DMS 273 (cell line): ENCODE data around the gene PCP2.
"Not testable (repeated sequence)": the region's sequence is repeated elsewhere in the genome, so short reads cannot be mapped to it uniquely, and the experiment has no call there.

Experiments used
- DNase-seq: peaks from one replicate; lab custom pipeline; 2025; ENCODE audit not compliant: unreplicated experiment; lab: John Stamatoyannopoulos, UW

The PCP2 gene

GRCh38 chr19:7661744-7662538 is 28.4 kb upstream of the PCP2 start:
- DNase-seq = no peak

- DNase-seq = peak; percentile 65
Observed at GRCh38 chr19:7658219-7658686, 24.7 kb upstream of the PCP2 start.

GRCh38 chr19:7657131-7657751 is 23.7 kb upstream of the PCP2 start:
- no peak for DNase-seq

GRCh38 chr19:7655581-7655980 is 22.1 kb upstream of the PCP2 start:
- DNase-seq = no peak

DNA sequence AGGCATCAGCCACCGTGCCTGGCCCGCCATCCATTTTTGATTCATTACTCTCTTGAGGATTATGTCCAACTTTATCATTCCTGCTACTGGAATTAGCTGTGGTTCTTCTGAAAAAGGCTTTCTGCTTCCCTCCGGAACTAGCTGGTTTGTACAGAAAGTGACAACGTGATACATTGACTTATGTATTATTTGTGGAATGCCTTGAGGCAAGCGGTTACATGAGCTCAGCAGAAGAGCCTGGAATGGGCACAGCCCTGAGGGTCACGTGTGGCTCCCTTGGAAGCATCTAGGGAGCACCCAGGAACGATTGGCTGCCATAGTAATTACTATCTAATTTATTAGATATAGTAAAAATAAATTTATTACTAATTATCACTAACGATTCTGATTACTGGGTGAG is 20.9 kb upstream of the PCP2 start:
- no peak for DNase-seq

DNA sequence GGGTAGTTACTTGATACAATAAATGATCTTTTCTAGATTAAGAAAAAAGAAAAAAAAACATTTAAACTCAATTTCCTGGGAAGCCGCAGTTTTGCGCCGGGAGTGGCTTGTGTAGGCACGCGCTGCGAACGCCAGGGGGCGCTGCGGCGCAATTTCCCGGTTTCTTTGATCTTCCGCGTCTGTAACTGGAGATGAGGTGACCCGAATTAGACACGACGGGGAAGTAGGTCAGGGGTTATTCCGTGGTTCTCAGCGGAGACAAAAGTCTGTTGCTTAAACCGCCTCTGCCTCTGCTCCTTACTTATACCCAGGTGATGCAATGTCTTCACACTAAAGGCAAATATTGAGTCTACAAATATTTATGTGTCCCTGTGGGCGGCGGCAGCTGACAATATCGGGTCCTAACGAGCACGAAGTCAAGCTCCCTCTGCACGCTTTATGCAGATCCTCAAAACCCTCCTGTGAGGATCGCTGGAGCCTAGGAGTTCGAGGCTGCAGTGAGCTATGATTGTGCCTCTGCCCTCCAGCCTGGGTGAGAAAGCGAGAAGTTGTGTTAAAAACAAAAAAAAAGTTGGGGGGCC is 18.6 kb upstream of the PCP2 start:
- peak; percentile 92 for DNase-seq

- no peak for DNase-seq
Observed at GRCh38 chr19:7650148-7650547, 16.6 kb upstream of the PCP2 start.

GRCh38 chr19:7648265-7649014 is 14.9 kb upstream of the PCP2 start:
- DNase-seq = no peak

DNA sequence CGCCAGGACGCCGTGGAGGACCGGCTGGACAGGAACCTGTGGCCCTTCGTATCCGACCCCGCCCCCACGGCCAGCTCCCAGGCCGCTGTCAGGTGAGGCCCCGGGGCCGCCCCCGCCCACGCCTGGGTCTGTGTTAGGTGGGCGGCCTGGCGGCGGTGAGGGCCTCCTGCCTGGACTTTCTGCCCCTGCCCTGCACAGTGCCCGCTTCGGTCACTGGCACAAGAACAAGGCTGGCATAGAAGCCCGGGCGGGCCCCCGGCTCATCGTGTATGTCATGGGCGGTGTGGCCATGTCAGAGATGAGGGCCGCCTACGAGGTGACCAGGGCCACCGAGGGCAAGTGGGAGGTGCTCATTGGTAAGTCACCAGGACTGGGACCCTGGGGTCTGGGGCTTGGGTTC is 13.6 kb upstream of the PCP2 start:
- DNase-seq = no peak

- no peak for DNase-seq
Observed at GRCh38 chr19:7646426-7646700, 12.8 kb upstream of the PCP2 start.

- no peak for DNase-seq
Observed at GRCh38 chr19:7645656-7646425, 12.3 kb upstream of the PCP2 start.

DNA sequence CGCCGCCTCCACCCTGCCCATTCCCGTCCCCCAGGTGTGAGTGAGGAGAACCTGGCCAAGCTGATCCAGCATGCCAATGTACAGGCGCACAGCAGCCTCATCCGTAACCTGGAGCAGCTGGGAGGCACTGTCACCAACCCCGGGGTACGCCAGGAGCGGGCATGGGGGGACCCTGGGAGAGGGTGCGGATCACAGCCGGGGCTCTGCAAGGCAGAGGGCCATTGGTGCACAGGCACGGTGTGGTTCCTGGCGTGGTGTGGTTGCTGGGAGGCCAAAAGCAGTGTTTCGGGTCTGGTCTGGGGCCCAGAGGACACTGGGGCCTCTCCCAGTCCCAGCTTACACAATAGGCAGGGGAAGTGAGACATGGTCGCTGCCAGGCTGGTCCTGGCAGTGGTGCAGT is 11.6 kb upstream of the PCP2 start:
- DNase-seq = no peak

DNA sequence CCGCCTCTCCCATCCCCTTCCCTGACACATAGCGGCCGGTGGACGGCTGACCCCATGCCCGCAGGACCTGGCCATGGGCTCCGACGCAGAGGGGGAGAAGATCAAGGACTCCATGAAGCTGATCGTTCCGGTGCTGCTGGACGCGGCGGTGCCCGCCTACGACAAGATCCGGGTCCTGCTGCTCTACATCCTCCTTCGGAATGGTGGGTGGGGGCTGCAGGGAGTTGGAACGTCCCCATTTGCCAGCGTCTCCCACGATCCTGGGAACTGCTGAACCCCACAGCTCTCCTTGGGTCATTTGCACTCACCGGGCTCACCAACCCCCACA is 11.0 kb upstream of the PCP2 start:
- DNase-seq = no peak

GRCh38 chr19:7643629-7644549 is 10.4 kb upstream of the PCP2 start:
- not testable (repeated sequence) for DNase-seq

GRCh38 chr19:7643031-7643415 is 9.5 kb upstream of the PCP2 start:
- DNase-seq = no peak

DNA sequence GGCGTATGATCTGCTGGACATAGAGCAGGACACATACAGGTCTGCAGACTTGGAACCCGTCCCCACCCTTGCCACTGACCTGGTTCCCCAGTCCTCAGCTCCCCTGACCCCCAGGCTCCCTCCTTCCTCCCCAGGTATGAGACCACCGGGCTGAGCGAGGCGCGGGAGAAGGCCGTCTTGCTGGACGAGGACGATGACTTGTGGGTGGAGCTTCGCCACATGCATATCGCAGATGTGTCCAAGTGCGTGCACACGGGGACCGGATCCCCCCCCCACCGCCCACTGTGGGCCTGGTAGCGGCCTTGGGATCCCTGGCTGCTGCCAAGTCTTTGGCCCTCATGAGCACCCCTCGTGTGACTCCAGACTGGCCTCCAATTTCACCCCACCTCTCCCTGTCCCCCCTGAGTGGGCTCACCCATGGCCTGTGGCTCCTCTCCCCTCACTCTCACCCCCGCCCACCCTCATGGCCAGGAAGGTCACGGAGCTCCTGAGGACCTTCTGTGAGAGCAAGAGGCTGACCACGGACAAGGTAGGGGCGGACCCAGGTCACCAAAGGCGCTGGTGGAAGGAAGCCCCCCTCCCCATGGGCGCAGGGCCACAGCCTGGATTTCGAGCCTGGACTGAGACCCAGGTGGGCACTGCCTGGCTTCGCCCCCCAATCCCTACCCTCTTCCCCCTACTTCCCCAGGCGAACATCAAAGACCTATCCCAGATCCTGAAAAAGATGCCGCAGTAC is 8.9 kb upstream of the PCP2 start:
- DNase-seq = no peak

DNA sequence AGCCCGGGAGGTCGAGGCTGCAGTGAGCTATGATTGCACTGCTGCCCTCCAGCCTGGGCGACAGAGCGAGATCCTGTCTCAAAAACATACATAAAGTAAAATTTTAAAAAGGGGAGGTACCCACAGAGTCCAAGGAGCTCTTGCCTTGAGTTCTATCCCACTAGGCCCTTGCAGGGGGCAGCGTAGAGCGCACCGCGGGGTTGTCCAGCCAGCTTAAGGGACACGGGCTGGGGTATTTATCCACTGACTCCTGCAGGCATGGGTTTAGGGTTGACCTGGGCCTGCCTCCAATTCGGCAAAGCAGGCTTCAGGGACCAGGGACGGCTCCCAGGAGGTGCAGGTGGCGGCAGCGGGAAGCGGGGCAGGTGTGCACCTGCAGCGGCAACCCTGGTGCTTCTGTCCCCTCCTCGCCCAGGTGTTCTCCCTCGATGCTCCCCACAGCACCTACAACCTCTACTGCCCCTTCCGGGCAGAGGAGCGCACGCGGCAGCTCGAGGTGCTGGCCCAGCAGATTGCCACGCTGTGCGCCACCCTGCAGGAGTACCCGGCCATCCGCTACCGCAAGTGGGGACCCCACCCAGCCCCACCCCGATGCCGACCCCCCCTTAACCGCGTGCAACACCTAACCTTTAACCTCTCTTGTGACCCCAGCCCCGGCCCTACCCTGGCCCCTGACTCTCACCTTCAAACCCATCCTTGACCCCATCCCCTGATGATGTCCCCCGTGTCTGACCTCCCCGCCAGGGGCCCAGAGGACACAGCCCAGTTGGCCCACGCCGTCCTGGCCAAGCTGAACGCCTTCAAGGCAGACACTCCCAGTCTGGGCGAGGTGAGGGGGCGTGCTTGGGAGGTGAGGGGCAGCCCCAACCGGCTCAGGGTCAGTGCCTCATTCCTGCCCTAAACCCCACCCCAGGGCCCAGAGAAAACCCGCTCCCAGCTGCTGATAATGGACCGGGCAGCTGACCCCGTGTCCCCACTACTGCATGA is 8.1 kb upstream of the PCP2 start:
- peak; percentile 36 for DNase-seq

- no peak for DNase-seq
Observed at GRCh38 chr19:7640803-7641202, 7.3 kb upstream of the PCP2 start.
